Endodermal cell (in vitro differentiated cells): Measurements from ENCODE around the gene C19orf67. TPM values are rescaled to one million over a fixed set of nuclear protein-coding genes. Genes with fewer than 3 reads are reported as not detected.
"Not testable (repeated sequence)": the region's sequence is repeated elsewhere in the genome, so short reads cannot be mapped to it uniquely, and the experiment has no call there.

Source experiments
- DNase-seq: peaks from one replicate; pipeline ENCODE4 v3.0.0-alpha.2; 2017
- H3K27ac ChIP-seq: 2 replicates; pipeline ENCODE4 v1.5.1; 2013; ENCODE audit warnings: mild to moderate bottlenecking, low read depth, low read length, moderate library complexity
- H3K27me3 ChIP-seq: 2 replicates; pipeline ENCODE4 v1.6.1; 2013; ENCODE audit warnings: mild to moderate bottlenecking, low read length, moderate library complexity; ENCODE audit not compliant: insufficient read depth, control insufficient read depth, poor library complexity, severe bottlenecking
- H3K36me3 ChIP-seq: 2 replicates; pipeline ENCODE4 v1.7.0; 2013; ENCODE audit warnings: mild to moderate bottlenecking, low read length, moderate library complexity; ENCODE audit not compliant: control insufficient read depth, insufficient read depth
- H3K4me1 ChIP-seq: one replicate; pipeline ENCODE4 v1.7.0; 2013; ENCODE audit warnings: low read length; ENCODE audit not compliant: control insufficient read depth, insufficient read depth
- H3K4me3 ChIP-seq: 2 replicates; pipeline ENCODE4 v1.5.1; 2013; ENCODE audit warnings: mild to moderate bottlenecking, low read length, moderate library complexity
- H3K9ac ChIP-seq: 2 replicates; pipeline ENCODE4 v1.6.1; 2013; ENCODE audit warnings: mild to moderate bottlenecking, low read length, moderate library complexity; ENCODE audit not compliant: poor library complexity, severe bottlenecking; ENCODE audit errors: extremely low read depth
- H3K9me3 ChIP-seq: 2 replicates; pipeline ENCODE4 v1.6.1; 2013; ENCODE audit warnings: mild to moderate bottlenecking, low read length, moderate library complexity; ENCODE audit not compliant: control insufficient read depth
- H3K27ac Mint-ChIP-seq: 2 replicates; pipeline ENCODE4 v1.8.0; 2020; ENCODE audit warnings: mixed read lengths
- H3K27me3 Mint-ChIP-seq: 2 replicates; pipeline ENCODE4 v1.8.0; 2021; ENCODE audit warnings: mild to moderate bottlenecking, mixed read lengths; ENCODE audit not compliant: insufficient read depth
- H3K36me3 Mint-ChIP-seq: 2 replicates; pipeline ENCODE4 v1.8.0; 2020; ENCODE audit warnings: low read depth, mixed read lengths
- H3K4me1 Mint-ChIP-seq: 2 replicates; pipeline ENCODE4 v1.8.0; 2020; ENCODE audit warnings: mixed read lengths
- H3K4me3 Mint-ChIP-seq: 2 replicates; pipeline ENCODE4 v1.8.0; 2020; ENCODE audit warnings: mild to moderate bottlenecking, moderate library complexity, mixed read lengths
- H3K9me3 Mint-ChIP-seq: 2 replicates; pipeline ENCODE4 v1.8.0; 2020; ENCODE audit warnings: mild to moderate bottlenecking, mixed read lengths
- WGBS, 2 experiments: methylation state at CpG; one replicate each; pipeline versions ENCODE4 v1.1.5 to v1.1.7; 2013; ENCODE audit warnings: missing lambda C conversion rate in 2 of 2, mixed read lengths in 1 of 2; ENCODE audit not compliant: insufficient coverage in 1 of 2, insufficient read length in 1 of 2; 5-methylcytosine and 5-hydroxymethylcytosine counted together
- total RNA-seq, 2 donors: library from RNA; stranded (reverse); fragmentation: NEBNext Ultra II Directional in 1 of 2; extraction: Animal tissue kit (Norgen Biotek cat#: 25700) in 1 of 2; gene quantifications; 2 replicates in 1 of 2; 3 replicates in 1 of 2; pipeline ENCODE4 v1.2.1, GENCODE V29; 2021
- TF ChIP-seq, protein P1 (sequence below): fragments of 200-600 bp; sonication (generic); conservative IDR thresholded peaks from 2 replicates; pipeline ENCODE4 v1.5.0; 2021; ENCODE audit warnings: antibody characterized with exemption, mild to moderate bottlenecking

C19orf67 gene
- total RNA-seq, 2 donors from 2014 or later = 0.73 to 1.1 TPM

DNA sequence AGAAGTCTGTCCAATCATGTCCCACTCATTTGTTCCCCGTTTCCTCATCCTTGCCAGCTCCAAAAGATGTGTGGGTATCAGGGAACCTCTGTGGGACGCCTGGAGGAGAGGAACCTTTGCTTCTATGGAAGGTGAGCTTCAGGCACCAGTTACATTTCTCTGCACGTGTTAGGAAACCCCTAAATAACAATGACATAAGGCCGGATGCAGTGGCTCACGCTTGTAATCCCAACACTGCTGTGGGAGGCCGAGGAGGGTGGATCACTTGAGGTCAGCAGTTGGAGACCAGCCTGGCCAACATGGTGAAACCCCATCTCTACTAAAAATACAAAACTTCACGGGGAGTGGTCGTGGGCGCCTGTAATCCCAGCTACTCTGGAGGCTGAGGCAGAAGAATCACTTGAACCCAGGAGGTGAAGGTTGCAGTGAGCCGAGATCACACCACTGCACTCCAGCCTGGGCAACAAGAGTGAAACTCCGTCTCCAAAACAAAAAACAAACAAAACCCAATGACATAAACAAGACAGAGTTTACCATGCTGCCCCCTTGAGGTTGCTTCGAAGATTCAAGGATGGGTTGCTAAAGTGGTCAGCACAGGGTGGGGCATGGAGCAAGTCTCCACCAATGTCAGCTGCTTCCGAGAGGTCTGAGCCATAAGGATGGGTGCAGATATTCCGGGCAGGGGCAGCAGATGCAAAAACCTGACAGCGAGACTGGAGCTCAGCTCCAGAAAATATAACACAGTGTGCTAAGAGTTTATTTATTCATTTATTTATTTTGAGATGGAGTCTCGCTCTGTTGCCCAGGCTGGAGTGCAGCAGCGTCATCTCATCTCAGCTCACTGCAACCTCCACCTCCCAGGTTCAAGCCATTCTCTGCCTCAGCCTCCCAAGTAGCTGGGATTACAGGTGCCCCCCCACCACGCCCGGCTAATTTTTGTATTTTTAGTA, 42.6 kb downstream of the C19orf67 start:
- not testable (repeated sequence) for H3K9ac ChIP-seq, H3K4me3 ChIP-seq, H3K4me1 Mint-ChIP-seq, H3K4me3 Mint-ChIP-seq, H3K9me3 ChIP-seq, H3K36me3 ChIP-seq, H3K27me3 ChIP-seq, H3K9me3 Mint-ChIP-seq, H3K27me3 Mint-ChIP-seq, H3K4me1 ChIP-seq
- H3K36me3 Mint-ChIP-seq = peaks cover 17% of the 10 kb centered on the region
- peak overlapping the region; percentile 89 for H3K27ac Mint-ChIP-seq
- peak; percentile 91 for DNase-seq
- peak overlapping the region; percentile 49 for H3K27ac ChIP-seq
- TF ChIP-seq, protein P1, sequence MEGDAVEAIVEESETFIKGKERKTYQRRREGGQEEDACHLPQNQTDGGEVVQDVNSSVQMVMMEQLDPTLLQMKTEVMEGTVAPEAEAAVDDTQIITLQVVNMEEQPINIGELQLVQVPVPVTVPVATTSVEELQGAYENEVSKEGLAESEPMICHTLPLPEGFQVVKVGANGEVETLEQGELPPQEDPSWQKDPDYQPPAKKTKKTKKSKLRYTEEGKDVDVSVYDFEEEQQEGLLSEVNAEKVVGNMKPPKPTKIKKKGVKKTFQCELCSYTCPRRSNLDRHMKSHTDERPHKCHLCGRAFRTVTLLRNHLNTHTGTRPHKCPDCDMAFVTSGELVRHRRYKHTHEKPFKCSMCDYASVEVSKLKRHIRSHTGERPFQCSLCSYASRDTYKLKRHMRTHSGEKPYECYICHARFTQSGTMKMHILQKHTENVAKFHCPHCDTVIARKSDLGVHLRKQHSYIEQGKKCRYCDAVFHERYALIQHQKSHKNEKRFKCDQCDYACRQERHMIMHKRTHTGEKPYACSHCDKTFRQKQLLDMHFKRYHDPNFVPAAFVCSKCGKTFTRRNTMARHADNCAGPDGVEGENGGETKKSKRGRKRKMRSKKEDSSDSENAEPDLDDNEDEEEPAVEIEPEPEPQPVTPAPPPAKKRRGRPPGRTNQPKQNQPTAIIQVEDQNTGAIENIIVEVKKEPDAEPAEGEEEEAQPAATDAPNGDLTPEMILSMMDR = peak; percentile 82
- 73 to 83% methylated on average over 9 to 19 of the region's 19 CpGs for WGBS, 2 experiments

DNA sequence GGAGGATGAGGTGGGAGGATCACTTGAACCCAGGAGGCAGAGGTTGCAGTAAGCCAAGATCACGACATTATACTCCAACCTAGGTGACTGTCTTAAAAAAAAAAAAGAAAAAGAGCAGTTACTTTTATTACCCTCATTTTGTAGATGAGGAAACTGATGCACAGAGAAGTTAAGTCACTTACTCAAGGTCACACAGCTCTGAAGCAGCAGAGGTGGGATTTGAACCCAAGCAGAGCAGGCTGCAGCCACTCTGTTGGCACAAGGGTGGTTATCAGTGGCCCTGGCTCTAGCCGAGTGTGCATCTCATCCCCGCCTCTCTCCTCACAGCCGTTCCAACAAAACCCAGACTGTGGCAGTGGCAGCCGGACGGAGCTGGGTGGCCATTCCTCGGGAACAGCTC, 46.4 kb downstream of the C19orf67 start:
- no peak overlapping the region for H3K4me3 ChIP-seq
- Mint-ChIP-seq H3K9me3 (no peaks in the 10 kb centered on the region), H3K4me3 (no peak overlapping the region), H3K4me1 (no peaks in the 10 kb centered on the region), H3K36me3 (peaks cover 10% of the 10 kb centered on the region), H3K27me3 (no peaks in the 10 kb centered on the region), H3K27ac (no peak overlapping the region)
- no peaks in the 10 kb centered on the region for H3K4me1 ChIP-seq
- H3K27me3 ChIP-seq = no peaks in the 10 kb centered on the region
- TF ChIP-seq, protein P1 = no peak
- no peak overlapping the region for H3K9ac ChIP-seq
- H3K36me3 ChIP-seq = peaks cover 4% of the 10 kb centered on the region
- 91 to 94% methylated on average over 3 to 7 of the region's 7 CpGs for WGBS, 2 experiments
- no peaks in the 10 kb centered on the region for H3K9me3 ChIP-seq
- no peak for DNase-seq
- H3K27ac ChIP-seq = no peak overlapping the region

DNA sequence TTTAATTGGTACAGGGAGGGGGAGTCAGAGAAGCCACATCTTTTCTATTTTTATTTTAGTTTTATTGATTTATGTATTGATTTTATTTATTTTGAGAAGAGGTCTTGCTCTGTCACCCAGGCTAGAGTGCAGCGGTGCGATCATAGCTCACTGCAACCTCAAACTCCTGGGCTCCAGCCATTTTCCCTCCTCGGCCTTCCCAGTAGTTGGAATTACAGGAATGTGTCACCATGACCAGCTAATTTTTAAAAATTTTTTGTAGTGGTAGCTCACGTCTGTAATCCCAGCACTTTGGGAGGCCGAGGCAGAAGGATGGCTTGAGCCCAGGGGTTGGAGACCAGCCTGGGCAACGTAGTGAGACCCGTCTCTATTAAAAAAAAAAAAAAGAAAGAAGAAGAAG, 49.9 kb downstream of the C19orf67 start:
- Histone ChIP-seq H3K36me3 (peaks cover 4% of the 10 kb centered on the region), H3K27me3 (peaks cover 7% of the 10 kb centered on the region), H3K4me1 (no peaks in the 10 kb centered on the region), H3K4me3 (no peak overlapping the region), H3K27ac (no peak overlapping the region), H3K9ac (no peak overlapping the region), H3K9me3 (no peaks in the 10 kb centered on the region)
- Mint-ChIP-seq H3K4me1 (no peaks in the 10 kb centered on the region), H3K9me3 (no peaks in the 10 kb centered on the region), H3K27ac (no peak overlapping the region), H3K4me3 (no peak overlapping the region), H3K27me3 (peaks cover 7% of the 10 kb centered on the region), H3K36me3 (peaks cover 8% of the 10 kb centered on the region)
- DNase-seq = no peak
- TF ChIP-seq, protein P1 = no peak
- WGBS, 2 experiments = 91 to 92% methylated on average over 5 to 7 of the region's 7 CpGs
